ENCODE measurements around the gene CDC42EP2.

The CDC42EP2 gene

DNA sequence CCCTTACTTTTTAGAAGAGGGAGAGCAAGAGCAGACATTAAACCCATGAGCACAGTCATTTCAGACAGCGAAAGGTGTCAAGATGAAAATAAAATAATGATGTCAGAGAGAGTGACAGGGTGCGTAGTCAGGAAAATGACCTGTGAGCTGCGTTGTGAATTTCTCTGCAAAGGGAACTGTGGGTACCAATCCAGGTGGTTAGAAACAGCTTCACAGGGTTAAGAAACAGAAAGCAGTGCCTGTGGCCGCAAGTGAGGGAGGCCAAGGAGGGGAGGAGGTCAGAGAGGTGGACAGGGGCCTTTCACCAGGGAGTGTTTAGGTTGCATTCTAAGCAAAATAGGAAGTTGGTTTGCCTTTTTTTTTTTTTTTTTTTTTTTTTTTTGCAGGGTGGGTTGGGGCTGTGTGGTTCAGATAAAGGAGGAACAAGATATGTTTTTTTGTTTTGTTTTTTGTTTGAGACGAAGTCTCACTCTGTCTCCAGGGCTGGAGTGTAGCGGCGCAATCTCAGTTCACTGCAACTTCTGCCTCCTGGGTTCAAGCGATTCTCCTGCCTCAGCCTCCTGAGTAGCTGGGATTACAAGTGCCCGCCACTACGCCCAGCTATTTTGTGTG is 47.8 kb downstream of the CDC42EP2 start:
- no peak for DNase-seq

DNA sequence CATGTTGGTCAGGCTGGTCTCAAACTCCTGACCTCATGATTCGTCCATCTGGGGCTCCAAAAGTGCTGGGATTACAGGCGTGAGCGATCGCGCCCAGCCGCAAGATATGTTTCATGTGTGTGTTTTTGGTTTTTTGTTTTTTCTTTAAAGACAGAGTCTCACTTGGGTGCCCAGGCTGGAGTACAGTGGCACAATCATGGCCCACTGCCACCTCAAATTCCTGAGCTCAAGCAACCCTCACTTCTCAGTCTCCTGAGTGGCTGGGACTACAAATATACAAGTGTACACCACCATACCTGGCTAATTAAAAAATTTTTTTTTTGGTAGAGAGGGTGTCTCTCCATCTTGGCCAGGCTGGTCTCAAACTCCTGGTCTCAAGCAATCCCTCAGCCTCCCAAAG is 48.3 kb downstream of the CDC42EP2 start:
- no peak for DNase-seq

DNA sequence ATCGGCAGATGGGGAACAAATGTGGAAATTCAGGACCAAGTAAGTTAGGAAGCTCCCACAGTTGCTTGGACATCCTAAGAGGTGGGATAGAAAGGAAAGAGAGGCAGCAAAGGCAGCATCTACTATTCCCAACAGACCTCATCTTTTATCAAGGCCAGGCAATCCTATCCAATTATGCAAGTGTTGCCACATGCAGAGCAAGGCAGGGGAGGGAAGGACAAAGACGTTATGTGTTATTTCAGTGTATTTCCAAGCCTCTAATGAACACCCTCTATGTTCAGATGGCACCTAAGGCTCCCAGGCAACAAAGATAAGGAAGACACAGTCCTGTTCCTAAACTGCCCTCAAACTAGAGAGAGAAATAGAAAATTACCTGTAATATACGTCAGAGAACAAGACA is 49.1 kb downstream of the CDC42EP2 start:
- DNase-seq = no peak

DNA sequence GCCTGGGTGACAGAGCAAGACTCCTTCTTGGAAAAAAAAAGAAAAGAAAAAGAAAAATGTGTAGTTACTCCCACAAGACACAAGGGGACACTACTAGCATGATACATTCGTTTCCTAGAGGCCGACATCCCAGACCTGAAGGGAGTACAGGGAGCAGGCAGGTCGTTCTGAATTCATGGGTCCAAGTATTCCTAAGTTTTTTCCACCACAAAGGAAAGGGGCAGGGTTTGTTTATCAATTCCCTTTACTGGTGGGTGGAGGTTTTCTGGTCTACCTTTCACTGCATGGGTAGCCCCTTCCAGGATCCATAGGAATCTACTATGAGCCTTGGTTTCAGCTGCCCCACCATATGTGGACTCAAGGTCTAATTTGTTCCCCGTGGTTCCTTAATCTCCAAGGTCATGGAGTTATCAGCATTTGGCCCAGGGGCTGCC is 51.7 kb downstream of the CDC42EP2 start:
- no peak for DNase-seq

- no peak for DNase-seq
Observed at GRCh38 chr11:65370659-65371049, 56.0 kb downstream of the CDC42EP2 start.
